AG04450 (cell line): ENCODE measurements around the gene ULK4. TPM values are rescaled to one million over a fixed set of nuclear protein-coding genes. Genes with fewer than 3 reads are reported as not detected.

Source experiments
- CTCF ChIA-PET: fragments of 300-600, 350-600 bp; formaldehyde crosslinking; extraction: SDS; loops from one replicate; lab custom pipeline; 2022; ENCODE audit warnings: antibody characterized with exemption, inconsistent platforms; lab: Charles Lee
- POLR2A ChIA-PET: fragments of 350-600 bp; formaldehyde crosslinking; extraction: SDS; loops from one replicate; lab custom pipeline; 2021; ENCODE audit warnings: antibody characterized with exemption, inconsistent platforms; lab: Yijun Ruan, JAX
- DNase-seq: peaks from one replicate; pipeline ENCODE4 v3.0.0-alpha.2; 2011; ENCODE audit warnings: low read depth, low spot score
- H3K27ac ChIP-seq: one replicate; pipeline ENCODE4 v1.5.1; 2012; ENCODE audit warnings: low read depth, low read length, control low read depth
- H3K27me3 ChIP-seq: one replicate; pipeline ENCODE4 v1.6.0; 2012; ENCODE audit warnings: low read length; ENCODE audit not compliant: control insufficient read depth, insufficient read depth
- H3K4me3 ChIP-seq: 2 replicates; pipeline ENCODE4 v1.5.1; 2011; ENCODE audit warnings: mild to moderate bottlenecking, low read depth, low read length, control low read depth
- H3K9me3 ChIP-seq: 2 replicates; pipeline ENCODE4 v1.5.1; 2012; ENCODE audit warnings: low read length; ENCODE audit not compliant: control insufficient read depth, insufficient read depth
- CTCF ChIP-seq: IDR thresholded peaks from 2 replicates; pipeline ENCODE4 v1.5.1; 2011; ENCODE audit warnings: low read depth, low read length, control low read depth, inconsistent platforms
- polyA plus RNA-seq: library from polyadenylated mRNA; depleted of rRNA; stranded (reverse); fragments of >200 nt; gene quantifications from 2 replicates; pipeline ENCODE4 v1.2.3, GENCODE V29; 2011

The ULK4 gene
- polyA plus RNA-seq, 1 experiment, result 3.7 TPM

GRCh38 chr3:41668379-41668778, 293.5 kb downstream of the ULK4 start:
- POLR2A ChIA-PET, result no interaction called here
- TF ChIP-seq CTCF, result no peak
- no peaks in the 10 kb centered on the region for H3K9me3 ChIP-seq
- H3K27me3 ChIP-seq, result no peaks in the 10 kb centered on the region
- no peak for DNase-seq
- CTCF ChIA-PET, result no interaction called here
- no peak overlapping the region for H3K27ac ChIP-seq
- H3K4me3 ChIP-seq, result no peak overlapping the region

- H3K27me3 ChIP-seq, result no peaks in the 10 kb centered on the region
- no peak for TF ChIP-seq CTCF
- DNase-seq, result no peak
- H3K4me3 ChIP-seq, result no peak overlapping the region
- CTCF ChIA-PET, result no interaction called here
- POLR2A ChIA-PET, result no interaction called here
- H3K27ac ChIP-seq, result no peak overlapping the region
- H3K9me3 ChIP-seq, result no peaks in the 10 kb centered on the region
Observed at GRCh38 chr3:41662288-41662687, 299.6 kb downstream of the ULK4 start.

- H3K9me3 ChIP-seq, result no peaks in the 10 kb centered on the region
- DNase-seq, result no peak
- no peak overlapping the region for H3K4me3 ChIP-seq
- ChIA-PET CTCF (no interaction called here), POLR2A (no interaction called here)
- no peaks in the 10 kb centered on the region for H3K27me3 ChIP-seq
- TF ChIP-seq CTCF, result no peak
- no peak overlapping the region for H3K27ac ChIP-seq
Observed at GRCh38 chr3:41661796-41662195, 300.1 kb downstream of the ULK4 start.

GRCh38 chr3:41660510-41660909, 301.4 kb downstream of the ULK4 start:
- DNase-seq, result no peak
- ChIA-PET POLR2A (no interaction called here), CTCF (no interaction called here)
- no peak for TF ChIP-seq CTCF
- Histone ChIP-seq H3K27me3 (no peaks in the 10 kb centered on the region), H3K27ac (no peak overlapping the region), H3K4me3 (no peak overlapping the region), H3K9me3 (no peaks in the 10 kb centered on the region)

GRCh38 chr3:41653571-41654239, 308.2 kb downstream of the ULK4 start:
- H3K27me3 ChIP-seq, result no peaks in the 10 kb centered on the region
- peaks cover 12% of the 10 kb centered on the region; the same call in 1 of the 2 replicates for H3K9me3 ChIP-seq
- POLR2A ChIA-PET, result no interaction called here
- TF ChIP-seq CTCF, result no peak
- H3K4me3 ChIP-seq, result no peak overlapping the region
- CTCF ChIA-PET, result no interaction called here
- H3K27ac ChIP-seq, result no peak overlapping the region
- no peak for DNase-seq
